TTC549 (cell line): ENCODE results near the gene KHDRBS1.
"Not testable (repeated sequence)": the region's sequence is repeated elsewhere in the genome, so short reads cannot be mapped to it uniquely, and the experiment has no call there.

Experiments used
- FAIRE-seq: peaks from 2 replicates; lab custom pipeline; 2012; peaks lifted over from hg19 to GRCh38; lab: Jason Lieb, UNC

KHDRBS1 gene

GRCh38 chr1:32065613-32066488, 52.2 kb downstream of the KHDRBS1 start:
- not testable (repeated sequence) for FAIRE-seq

GRCh38 chr1:32066489-32066873, 52.8 kb downstream of the KHDRBS1 start:
- FAIRE-seq: no peak

GRCh38 chr1:32068957-32069588, 55.4 kb downstream of the KHDRBS1 start:
- FAIRE-seq: no peak

GRCh38 chr1:32071758-32072621, 58.3 kb downstream of the KHDRBS1 start:
- FAIRE-seq: no peak

- peak; percentile 25 for FAIRE-seq
Measured at GRCh38 chr1:32072622-32073298, 59.1 kb downstream of the KHDRBS1 start, which contains the start of gene TMEM39B. TSS of gene TMEM39B (plus strand) at chr1:32072939. CDS start at chr1:32073048, 109 bp downstream.

- FAIRE-seq: no peak
Measured at GRCh38 chr1:32073299-32074229, 59.9 kb downstream of the KHDRBS1 start.

GRCh38 chr1:32074841-32075240, 61.2 kb downstream of the KHDRBS1 start:
- FAIRE-seq: no peak

GRCh38 chr1:32077451-32077850, 63.8 kb downstream of the KHDRBS1 start:
- FAIRE-seq: no peak

GRCh38 chr1:32082022-32082421, 68.4 kb downstream of the KHDRBS1 start:
- FAIRE-seq: no peak

- FAIRE-seq: not testable (repeated sequence)
Measured at GRCh38 chr1:32086381-32086780, 72.7 kb downstream of the KHDRBS1 start.

GRCh38 chr1:32091176-32091575, 77.5 kb downstream of the KHDRBS1 start:
- FAIRE-seq: no peak

GRCh38 chr1:32091591-32091990, 77.9 kb downstream of the KHDRBS1 start:
- no peak for FAIRE-seq
